Measurements from ENCODE around the gene INSIG2.

INSIG2 gene

DNA sequence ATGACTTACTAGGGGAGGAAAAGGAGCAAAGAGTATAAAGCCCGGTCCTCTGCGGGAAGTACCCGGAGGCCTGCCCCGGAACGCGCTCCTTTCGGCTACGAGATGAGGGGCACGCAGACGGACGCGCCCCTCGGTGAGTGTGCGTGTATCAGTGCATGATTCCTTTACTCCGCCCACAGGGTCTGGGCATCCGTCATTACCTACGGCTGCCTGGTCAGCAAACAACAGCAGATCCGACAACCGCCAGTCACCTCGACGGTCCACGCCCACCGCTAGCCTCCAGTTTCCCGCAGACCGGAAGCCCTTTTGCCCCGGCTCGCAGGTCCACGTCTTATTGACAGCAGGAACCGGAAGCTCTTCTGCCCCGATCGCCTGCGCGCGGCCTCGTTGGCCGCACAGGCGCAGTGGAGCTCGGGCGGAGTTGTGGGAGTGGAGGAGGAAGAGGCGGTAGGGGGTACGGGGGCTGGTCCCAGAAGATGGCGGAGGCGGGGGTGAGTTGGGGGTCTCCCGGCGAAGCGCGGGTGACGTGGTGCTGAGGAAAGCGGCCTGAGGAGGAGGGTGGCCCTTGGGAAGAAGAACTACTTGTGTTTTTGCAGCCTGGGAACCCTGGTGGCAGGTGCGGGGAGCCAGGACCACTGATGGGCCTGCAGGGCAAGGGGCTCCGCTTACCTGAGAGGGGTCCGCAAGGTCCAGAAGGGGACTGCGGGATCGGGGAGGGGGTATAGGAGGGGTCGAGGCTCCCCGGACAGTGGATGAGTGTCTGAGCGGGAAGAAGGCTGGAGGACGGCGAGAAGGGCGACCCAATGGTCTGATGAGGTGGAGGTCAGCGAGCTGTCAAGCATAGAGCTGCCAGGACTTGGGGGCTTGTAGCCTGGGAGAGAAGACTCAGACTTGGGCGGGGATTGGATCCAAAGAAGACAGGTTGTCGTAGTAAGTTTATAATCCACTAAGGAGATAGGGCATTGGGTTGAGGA, at the start of gene INSIG2:
INSIG2 (plus strand) TSS at position 421 of the 974 bp plus-strand sequence. CDS start 8,086 bp downstream, outside the sequence.
- peak; percentile 96 to 97 for DNase-seq
- TF ChIP-seq POLR2A (IDR thresholded peaks at IDR 0.05; ENCODE audit: low read length): peak; percentile 55
- no peak for TF ChIP-seq GATA1 (IDR thresholded peaks at IDR 0.05; ENCODE audit: low read depth, low read length)

DNA sequence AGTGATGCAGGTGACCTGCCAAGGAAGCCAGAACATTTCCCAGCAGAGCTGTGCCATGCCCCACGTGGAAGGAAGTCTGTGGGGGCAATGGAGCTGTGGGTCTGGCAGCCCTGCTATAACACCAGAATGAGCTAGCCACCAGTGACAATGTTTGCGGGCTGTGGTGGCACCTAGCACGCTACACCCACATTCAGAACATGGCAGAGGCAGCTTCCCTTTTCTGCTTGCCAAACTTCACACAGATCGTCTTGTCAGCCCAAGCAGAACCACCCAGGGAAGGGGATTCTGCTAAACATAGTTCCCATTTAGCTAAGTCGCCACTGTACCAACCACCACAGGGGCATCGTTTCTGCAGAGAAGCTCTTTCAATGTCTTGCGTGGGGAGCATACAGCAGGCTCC, 47.4 kb upstream of the INSIG2 start:
- TF ChIP-seq GATA1 (IDR thresholded peaks at IDR 0.05; ENCODE audit: low read depth, low read length) (no peak), POLR2A (IDR thresholded peaks at IDR 0.05; ENCODE audit: low read length) (no peak)
- no peak for DNase-seq

- DNase-seq: no peak
- TF ChIP-seq GATA1 (IDR thresholded peaks at IDR 0.05; ENCODE audit: low read depth, low read length) (no peak), POLR2A (IDR thresholded peaks at IDR 0.05; ENCODE audit: low read length) (no peak)
Observed at GRCh38 chr2:118044103-118044716, 44.1 kb upstream of the INSIG2 start.

DNA sequence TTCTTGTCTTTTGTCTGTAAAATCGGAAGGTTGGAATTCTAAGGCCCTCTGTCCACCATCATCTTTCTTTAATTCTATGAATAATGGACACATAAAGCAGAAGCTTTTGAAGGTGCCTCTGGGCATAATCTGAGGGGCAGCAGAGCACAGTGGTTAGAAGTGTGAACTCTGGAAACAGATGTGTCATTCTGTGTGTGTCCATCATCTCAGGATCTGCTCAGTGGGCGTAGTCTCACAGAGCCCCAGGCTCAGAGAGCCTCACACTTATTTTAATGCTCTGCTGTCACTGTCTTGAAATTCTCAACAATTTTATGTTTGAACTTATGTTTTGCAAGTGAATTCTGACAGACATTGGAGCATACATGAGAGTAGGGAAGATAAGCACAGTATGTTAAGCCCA, 43.4 kb upstream of the INSIG2 start:
- DNase-seq: no peak
- no peak for TF ChIP-seq POLR2A (IDR thresholded peaks at IDR 0.05; ENCODE audit: low read length)
- no peak for TF ChIP-seq GATA1 (IDR thresholded peaks at IDR 0.05; ENCODE audit: low read depth, low read length)

DNA sequence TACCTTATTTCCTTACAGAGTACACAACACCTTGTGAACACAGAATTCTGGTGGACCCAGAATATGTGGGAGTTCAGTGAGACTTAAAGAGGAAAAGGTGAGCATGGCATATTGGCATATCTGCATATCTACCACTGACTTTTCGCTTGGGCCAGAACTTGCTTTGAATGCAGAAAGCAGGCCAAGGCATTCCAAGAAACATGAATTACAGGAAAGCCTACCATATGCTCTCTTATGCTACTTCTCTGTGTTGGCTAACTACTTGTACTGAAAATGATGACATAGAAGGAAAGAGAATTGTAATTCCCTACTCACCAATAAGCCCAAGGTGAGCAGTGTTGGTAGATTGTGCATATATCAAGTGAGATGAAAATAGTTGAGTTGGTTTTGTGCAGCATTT, 43.0 kb upstream of the INSIG2 start:
- TF ChIP-seq GATA1 (IDR thresholded peaks at IDR 0.05; ENCODE audit: low read depth, low read length) (no peak), POLR2A (IDR thresholded peaks at IDR 0.05; ENCODE audit: low read length) (no peak)

GRCh38 chr2:118046634-118047210, 41.5 kb upstream of the INSIG2 start:
- peak; percentile 18 to 44 for DNase-seq
- TF ChIP-seq GATA1 (IDR thresholded peaks at IDR 0.05; ENCODE audit: low read depth, low read length) (no peak), POLR2A (IDR thresholded peaks at IDR 0.05; ENCODE audit: low read length) (no peak)

More for the DNA sequence above, 43.0 kb upstream of the INSIG2 start:
- no peak for DNase-seq

GRCh38 chr2:118047380-118047826, 40.9 kb upstream of the INSIG2 start:
- no peak for DNase-seq
- TF ChIP-seq POLR2A (IDR thresholded peaks at IDR 0.05; ENCODE audit: low read length): no peak

- DNase-seq: peak in 1 of 2 experiments; percentile 11
- no peak for TF ChIP-seq GATA1 (IDR thresholded peaks at IDR 0.05; ENCODE audit: low read depth, low read length)
- TF ChIP-seq POLR2A (IDR thresholded peaks at IDR 0.05; ENCODE audit: low read length): no peak
Observed at GRCh38 chr2:118048401-118048800, 39.9 kb upstream of the INSIG2 start.

- no peak for TF ChIP-seq POLR2A (IDR thresholded peaks at IDR 0.05; ENCODE audit: low read length)
- TF ChIP-seq GATA1 (IDR thresholded peaks at IDR 0.05; ENCODE audit: low read depth, low read length): no peak
Observed at GRCh38 chr2:118049140-118049815, 39.0 kb upstream of the INSIG2 start.

GRCh38 chr2:118049816-118050140, 38.5 kb upstream of the INSIG2 start:
- DNase-seq: no peak
- TF ChIP-seq POLR2A (IDR thresholded peaks at IDR 0.05; ENCODE audit: low read length) (no peak), GATA1 (IDR thresholded peaks at IDR 0.05; ENCODE audit: low read depth, low read length) (no peak)

More at GRCh38 chr2:118049140-118049815, 39.0 kb upstream of the INSIG2 start:
- DNase-seq: no peak

GRCh38 chr2:118050386-118050785, 37.9 kb upstream of the INSIG2 start:
- no peak for TF ChIP-seq POLR2A (IDR thresholded peaks at IDR 0.05; ENCODE audit: low read length)
- no peak for TF ChIP-seq GATA1 (IDR thresholded peaks at IDR 0.05; ENCODE audit: low read depth, low read length)
- no peak for DNase-seq

GRCh38 chr2:118050974-118051373, 37.3 kb upstream of the INSIG2 start:
- TF ChIP-seq GATA1 (IDR thresholded peaks at IDR 0.05; ENCODE audit: low read depth, low read length): no peak
- TF ChIP-seq POLR2A (IDR thresholded peaks at IDR 0.05; ENCODE audit: low read length): no peak

GRCh38 chr2:118051826-118052358, 36.4 kb upstream of the INSIG2 start:
- no peak for DNase-seq
- no peak for TF ChIP-seq GATA1 (IDR thresholded peaks at IDR 0.05; ENCODE audit: low read depth, low read length)
- TF ChIP-seq POLR2A (IDR thresholded peaks at IDR 0.05; ENCODE audit: low read length): no peak

More at GRCh38 chr2:118050974-118051373, 37.3 kb upstream of the INSIG2 start:
- DNase-seq: no peak

Data from erythroblast (primary cell).